ENCODE measurements around the gene DDX46. TPM values are rescaled to one million over a fixed set of nuclear protein-coding genes. Genes with fewer than 3 reads are reported as not detected.
"Not testable (repeated sequence)": the region's sequence is repeated elsewhere in the genome, so short reads cannot be mapped to it uniquely, and the experiment has no call there.

The DDX46 gene
- total RNA-seq, 1 experiment from 2014 or later: 99.3 TPM

- peaks cover 7% of the 10 kb centered on the region; the same call in 1 of the 2 replicates for H4K20me1 ChIP-seq (ENCODE audit: insufficient read depth)
- H2AFZ ChIP-seq (ENCODE audit: low read depth, low read length, poor library complexity, severe bottlenecking): no peak overlapping the region
- no peaks in the 10 kb centered on the region for H3K27me3 ChIP-seq (ENCODE audit: insufficient read depth, low read length)
- POLR2A ChIA-PET: interaction anchor here (0.9 kb wide), 1 partner anchor 58 kb away, joined by 3 read pairs; the partner anchor contains the start of gene PCBD2
- peak overlapping the region; percentile 93 for H3K27ac ChIP-seq (ENCODE audit: low read depth, low read length)
- DNase-seq (ENCODE audit: low read depth, low spot score) (no peak), ATAC-seq (no peak)
- H3K79me2 ChIP-seq (ENCODE audit: insufficient read depth, low read length): peaks cover 52% of the 10 kb centered on the region
- peaks cover 40 to 62% of the 10 kb centered on the region in 2 experiments for H3K4me1 ChIP-seq (ENCODE audit: control insufficient read depth in 1 of 2, insufficient read depth in 2 of 2, low read length in 2 of 2)
- H3K4me3 ChIP-seq (replicated peaks in 1 of 2; ENCODE audit: low read depth in 1 of 2, low read length in 2 of 2): peak overlapping the region; percentile 76 to 96
- peak overlapping the region; percentile 74 for H3K4me2 ChIP-seq (ENCODE audit: low read length)
- no peaks in the 10 kb centered on the region for H3K9me3 ChIP-seq (ENCODE audit: control insufficient read depth in 1 of 2, insufficient read depth in 1 of 2, low read depth in 1 of 2, low read length in 2 of 2)
- TSS peak; percentile 74 for BruUV-seq (replicated peaks)
- intact Hi-C loops (cut with micrococcal nuclease): no loop called here
- TF ChIP-seq ZNF274 (IDR thresholded peaks at IDR 0.05; ENCODE audit: low read depth, low read length) (no peak), EZH2 (IDR thresholded peaks at IDR 0.05) (no peak), TCF7L2 (IDR thresholded peaks at IDR 0.05; ENCODE audit: borderline replicate concordance, extremely low read depth, insufficient read depth, insufficient read length) (no peak), CBX3 (IDR thresholded peaks at IDR 0.05; ENCODE audit: low read depth) (no peak), FOSL1 (IDR thresholded peaks at IDR 0.05; ENCODE audit: low read depth) (0 out of 2 replicates have a peak, but pooled peaks have one; percentile 7), EGR1 (IDR thresholded peaks at IDR 0.05; ENCODE audit: low read depth) (no peak)
- CTCF ChIA-PET: no interaction called here
- peaks cover 0 to 3% of the 10 kb centered on the region in 2 experiments; a peak in 1 of 4 replicates for H3K36me3 ChIP-seq (ENCODE audit: control insufficient read depth in 1 of 2, insufficient read depth in 2 of 2, low read length in 2 of 2)
- H3K9ac ChIP-seq (ENCODE audit: low read length): peak overlapping the region; percentile 98
- H3K9me2 ChIP-seq (ENCODE audit: insufficient read depth): no peaks in the 10 kb centered on the region
- RAD21 ChIA-PET (ENCODE audit: low non-redundant PET in 1 of 2, low total read pairs in 2 of 2, uncharacterized antibody in 2 of 2, unreplicated experiment in 2 of 2): no interaction called here
These were observed 88.0 kb downstream of the DDX46 start for GRCh38 chr5:134846641-134846960.

- ATAC-seq; H2AFZ ChIP-seq (ENCODE audit: low read depth, low read length, poor library complexity, severe bottlenecking); H3K36me3 ChIP-seq (ENCODE audit: control insufficient read depth in 1 of 2, insufficient read depth in 2 of 2, low read length in 2 of 2); BruUV-seq (replicated peaks); RAD21 ChIA-PET (ENCODE audit: low non-redundant PET in 1 of 2, low total read pairs in 2 of 2, uncharacterized antibody in 2 of 2, unreplicated experiment in 2 of 2); H3K9me2 ChIP-seq (ENCODE audit: insufficient read depth); H4K20me1 ChIP-seq (ENCODE audit: insufficient read depth); H3K4me3 ChIP-seq (replicated peaks in 1 of 2; ENCODE audit: low read depth in 1 of 2, low read length in 2 of 2); DNase-seq (ENCODE audit: low read depth, low spot score); H3K9me3 ChIP-seq (ENCODE audit: control insufficient read depth in 1 of 2, insufficient read depth in 1 of 2, low read depth in 1 of 2, low read length in 2 of 2); H3K27me3 ChIP-seq (ENCODE audit: insufficient read depth, low read length): not testable (repeated sequence)
- ChIA-PET CTCF (interaction anchor here (1.2 kb wide), 1 partner anchor 9 kb away, joined by 7 read pairs; no protein-coding TSS in a partner anchor), POLR2A (interaction anchor here (1.6 to 2.0 kb wide), 2 partner anchors 9 to 55 kb away, joined by 5 to 7 read pairs; partner anchors contain the start of gene PCBD2)
- H3K79me2 ChIP-seq (ENCODE audit: insufficient read depth, low read length): peaks cover 76% of the 10 kb centered on the region
- intact Hi-C loops (cut with micrococcal nuclease): loop anchor here (2.0 kb wide), 1 partner anchor 55 kb away; the partner anchor contains the start of gene PCBD2
- H3K27ac ChIP-seq (ENCODE audit: low read depth, low read length): peak overlapping the region; percentile 68
- peak overlapping the region; percentile 22; the same call in 1 of the 2 replicates for H3K9ac ChIP-seq (ENCODE audit: low read length)
- peak overlapping the region; percentile 74 for H3K4me2 ChIP-seq (ENCODE audit: low read length)
- H3K4me1 ChIP-seq (ENCODE audit: control insufficient read depth in 1 of 2, insufficient read depth in 2 of 2, low read length in 2 of 2): peaks cover 40 to 63% of the 10 kb centered on the region in 2 experiments
These were observed 90.9 kb downstream of the DDX46 start for GRCh38 chr5:134849434-134849933.

All from HCT116 (cell line).